HG03025 (cell line): Measurements from ENCODE around the gene HSF4.
"Not testable (repeated sequence)": the region's sequence is repeated elsewhere in the genome, so short reads cannot be mapped to it uniquely, and the experiment has no call there.

Source experiments
- ATAC-seq: cut with Tn5 transposase; IDR thresholded peaks from one replicate; pipeline ENCODE4 v1.9.1; 2021; ENCODE audit warnings: mild to moderate bottlenecking, moderate library complexity; ENCODE audit not compliant: unreplicated experiment, low FRiP score

The HSF4 gene

GRCh38 chr16:67164599-67165061, at the start of gene HSF4:
TSS of gene HSF4 (plus strand) at chr16:67164745. CDS start at chr16:67164812, 67 bp downstream.
- no peak for ATAC-seq

DNA sequence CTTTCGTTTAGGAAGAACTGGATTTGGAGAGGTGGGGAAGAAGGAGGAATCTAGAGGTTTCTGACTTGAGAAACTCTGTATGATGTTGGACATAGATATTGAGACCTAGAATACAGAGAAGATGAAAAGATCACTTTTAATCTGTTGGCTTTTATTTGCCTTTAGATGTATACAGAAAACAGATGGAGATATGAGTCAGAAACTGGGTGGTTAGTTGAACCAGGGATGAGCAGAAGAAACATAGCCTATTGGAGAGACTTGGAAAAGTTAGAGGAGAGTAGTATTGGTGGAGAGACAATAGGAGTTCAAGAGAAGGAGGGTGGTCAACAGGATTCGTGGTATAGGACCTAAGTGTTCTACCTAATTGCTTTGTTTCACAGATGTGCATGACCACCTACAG, 49.8 kb upstream of the HSF4 start:
- no peak for ATAC-seq

- no peak for ATAC-seq
Measured at GRCh38 chr16:67115639-67116038, 48.9 kb upstream of the HSF4 start.

DNA sequence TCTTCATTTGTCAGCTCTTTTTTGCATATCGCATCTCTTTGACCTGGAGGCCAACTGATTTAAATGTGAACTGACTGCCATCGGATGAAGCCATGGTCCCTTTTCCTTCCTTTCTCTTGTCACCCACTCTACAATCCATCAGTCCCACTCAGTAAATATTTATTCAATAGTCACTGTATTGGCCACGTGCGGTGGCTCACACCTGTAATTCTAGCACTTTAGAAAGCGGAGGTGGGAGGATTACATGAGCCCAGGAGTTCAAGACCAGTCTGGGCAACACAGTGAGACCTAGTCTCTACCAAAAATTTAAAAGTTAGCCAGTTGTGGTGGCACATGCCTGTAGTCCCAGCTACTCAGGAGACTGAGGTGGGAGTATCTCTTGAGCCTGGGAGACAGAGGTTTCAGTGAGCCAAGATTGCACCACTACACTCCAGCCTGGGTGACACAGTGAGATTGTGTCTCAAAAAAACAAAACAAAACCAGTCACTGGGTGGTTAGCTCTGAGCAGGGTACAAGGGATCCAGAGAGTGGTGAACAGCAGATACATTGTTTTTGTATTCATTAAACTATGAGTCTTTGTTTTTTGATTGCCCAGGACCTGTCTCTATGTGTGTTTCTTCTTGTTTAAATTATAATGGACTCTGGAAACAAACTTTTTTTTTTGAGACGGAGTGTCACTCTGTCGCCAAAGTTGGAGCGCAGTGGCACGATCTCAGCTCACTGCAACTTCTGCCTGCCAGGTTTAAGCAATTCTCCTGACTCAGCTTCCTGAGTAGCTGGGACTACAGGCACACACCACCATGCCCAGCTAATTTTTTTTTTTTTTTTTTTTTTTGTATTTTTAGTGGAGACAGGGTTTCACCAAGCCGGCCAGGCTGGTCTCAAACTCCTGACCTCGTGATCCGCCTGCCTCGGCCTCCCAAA, 47.9 kb upstream of the HSF4 start:
- no peak for ATAC-seq

DNA sequence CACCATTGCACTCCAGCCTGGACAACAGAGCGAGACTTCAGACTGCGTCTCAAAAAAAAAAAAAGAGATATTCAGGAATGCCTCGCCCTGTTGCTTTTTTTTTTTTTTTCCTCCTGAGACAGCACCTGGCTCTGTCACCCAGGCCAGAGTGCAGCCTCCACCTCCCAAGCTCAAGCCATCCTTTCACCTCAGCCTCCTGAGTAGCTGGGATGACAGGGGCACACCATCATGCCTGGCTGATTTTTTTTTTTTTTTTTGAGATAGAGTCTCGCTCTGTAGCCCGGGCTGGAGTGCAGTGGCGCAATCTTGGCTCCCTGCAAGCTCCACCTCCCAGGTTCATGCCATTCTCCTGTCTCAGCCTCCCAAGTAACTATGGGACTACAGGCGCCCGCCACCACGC, 46.8 kb upstream of the HSF4 start:
- no peak for ATAC-seq

GRCh38 chr16:67120025-67120424, 44.5 kb upstream of the HSF4 start:
- ATAC-seq = no peak

- ATAC-seq = not testable (repeated sequence)
Measured at GRCh38 chr16:67122799-67123198, 41.7 kb upstream of the HSF4 start.

GRCh38 chr16:67128417-67128816, 36.1 kb upstream of the HSF4 start:
- ATAC-seq = no peak

DNA sequence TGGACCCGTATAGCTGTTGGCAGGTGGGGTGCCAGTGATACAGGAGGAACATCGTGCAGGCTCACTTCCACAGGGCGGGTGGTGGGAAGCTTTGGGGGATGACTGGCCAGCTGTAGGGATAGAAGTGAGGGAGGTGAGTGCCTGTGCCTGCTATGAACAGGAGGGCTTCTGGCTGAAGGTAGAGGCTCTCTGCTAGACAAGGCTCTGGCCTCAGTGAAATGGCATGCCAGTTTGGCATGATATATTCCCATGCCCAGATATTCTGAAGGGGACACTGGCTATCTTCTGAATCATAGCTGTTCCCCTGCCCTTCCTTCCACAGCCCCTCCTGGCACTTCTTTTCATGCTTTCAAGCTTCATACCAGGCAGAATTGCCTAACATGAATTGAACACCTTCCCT, 35.7 kb upstream of the HSF4 start:
- ATAC-seq = no peak

DNA sequence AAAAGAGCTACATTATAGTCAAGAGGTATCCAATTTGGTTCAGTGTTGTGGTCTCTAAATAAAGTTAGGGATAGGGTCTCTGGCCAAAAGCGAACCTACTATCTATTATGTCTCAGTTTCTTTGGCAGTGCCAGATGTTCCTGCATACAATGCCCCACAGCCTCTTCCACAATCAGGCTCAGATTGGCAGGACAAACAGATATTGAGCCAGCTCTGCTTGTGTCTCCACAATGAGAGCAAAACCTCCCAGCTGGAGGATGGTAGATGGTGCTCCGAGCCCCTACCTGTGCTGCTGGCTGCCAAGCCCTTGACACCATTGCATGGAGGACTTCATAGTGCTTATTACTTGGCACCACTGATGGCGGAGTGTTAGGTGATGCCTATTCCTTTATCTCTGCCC, 35.1 kb upstream of the HSF4 start:
- no peak for ATAC-seq

DNA sequence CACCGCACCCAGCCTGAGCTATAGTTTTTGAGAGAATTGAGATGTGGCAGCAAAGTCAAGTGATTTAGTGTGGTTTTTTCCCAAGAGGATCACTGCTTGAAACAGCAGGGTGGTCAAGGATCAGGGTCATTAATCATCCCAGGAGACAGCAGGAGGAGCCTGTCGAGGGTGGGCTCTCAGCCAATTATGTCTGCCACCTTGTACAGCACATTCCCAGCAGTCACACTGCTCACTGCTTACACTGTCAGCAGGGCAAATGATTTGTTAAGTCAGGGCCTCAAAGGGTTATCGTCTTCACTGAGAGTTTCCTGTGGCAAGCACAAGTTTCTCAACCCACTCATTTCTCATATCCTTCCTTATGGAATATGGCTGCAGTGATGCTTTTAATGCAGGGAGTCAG, 26.9 kb upstream of the HSF4 start:
- no peak for ATAC-seq

- ATAC-seq = no peak
Measured at GRCh38 chr16:67141391-67141790, 23.2 kb upstream of the HSF4 start.

DNA sequence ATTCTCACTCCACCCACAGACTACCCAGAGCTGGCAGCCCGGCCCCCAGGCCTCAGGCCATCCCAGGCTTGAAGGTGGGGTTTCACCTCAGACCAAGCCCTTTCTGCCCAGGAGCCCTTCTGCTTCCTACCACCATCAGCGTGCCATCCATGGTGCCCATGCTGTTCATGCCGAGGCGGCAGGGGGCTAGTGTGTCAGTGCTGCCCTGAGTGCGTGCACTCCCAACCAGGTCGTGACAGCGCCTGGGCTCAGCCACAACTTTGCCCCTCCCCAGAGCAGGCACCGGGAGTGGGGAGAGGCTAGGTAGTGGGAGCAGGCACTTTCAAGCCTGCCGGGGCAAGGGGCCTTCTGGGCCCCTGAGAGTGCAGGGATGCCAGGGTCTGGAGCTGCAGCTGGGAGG, 22.2 kb upstream of the HSF4 start:
- no peak for ATAC-seq

GRCh38 chr16:67144943-67145342, 19.6 kb upstream of the HSF4 start:
- no peak for ATAC-seq

DNA sequence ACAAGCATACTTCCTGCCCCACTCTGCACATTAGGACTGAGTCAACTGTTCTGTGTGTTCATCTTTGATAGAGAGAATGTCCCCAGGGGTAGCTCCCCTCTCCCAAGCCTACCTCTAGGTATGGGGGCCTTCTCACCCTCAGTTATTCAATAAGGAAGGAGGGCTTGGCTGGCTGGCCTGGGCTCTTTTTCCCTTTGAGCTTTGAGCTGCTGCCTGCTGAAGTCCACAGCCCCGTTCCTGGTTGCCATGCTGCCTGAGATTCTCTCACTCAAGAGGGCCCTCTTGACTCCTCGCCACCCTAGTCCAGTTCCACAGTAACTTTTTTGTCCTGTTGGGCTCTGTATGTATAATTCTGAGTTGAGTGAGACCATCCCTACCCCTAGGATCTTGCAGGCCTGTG, 18.8 kb upstream of the HSF4 start:
- no peak for ATAC-seq

DNA sequence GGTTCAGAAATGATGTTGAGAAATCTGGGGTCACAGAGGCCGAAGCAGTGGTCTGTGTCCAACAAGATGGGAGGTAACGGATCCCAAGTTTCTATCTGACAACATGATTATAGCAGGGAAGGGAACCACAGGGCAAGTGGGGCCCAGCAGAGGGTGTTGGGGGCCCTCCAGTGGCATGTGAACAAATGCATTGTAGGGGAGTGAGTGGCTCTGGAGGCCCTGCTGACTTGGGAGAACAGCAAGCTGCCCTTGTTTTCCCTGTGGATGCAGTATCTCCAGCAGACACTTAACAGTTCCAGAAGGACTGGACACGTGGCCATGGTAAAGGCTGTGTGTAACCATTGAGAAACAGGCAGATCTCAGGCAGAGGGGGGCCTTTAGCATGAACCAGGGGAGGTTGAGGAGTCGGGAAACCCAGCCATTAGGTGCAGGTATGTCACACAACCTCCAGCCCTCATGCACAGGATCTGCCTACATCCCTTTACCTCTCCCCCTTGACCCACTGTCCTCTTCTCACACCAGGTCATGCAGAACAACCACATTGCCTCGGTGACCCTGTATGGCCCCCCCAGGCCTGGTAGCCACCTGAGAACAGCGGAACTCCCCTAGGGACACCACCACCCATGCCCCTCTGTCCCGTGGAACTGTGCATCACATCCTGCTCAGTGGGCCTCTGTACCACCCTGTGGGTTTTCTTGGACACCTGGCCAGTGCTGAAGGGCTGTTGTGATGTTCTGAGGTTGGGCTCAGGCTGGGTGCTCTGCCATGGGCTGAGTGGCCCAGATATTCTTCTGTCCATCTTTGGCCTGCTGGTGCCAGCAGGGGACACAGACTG, 17.8 kb upstream of the HSF4 start:
- no peak for ATAC-seq

- ATAC-seq = no peak
Measured at GRCh38 chr16:67147437-67148140, 17.0 kb upstream of the HSF4 start.

- ATAC-seq = no peak
Measured at GRCh38 chr16:67148221-67148620, 16.3 kb upstream of the HSF4 start.

DNA sequence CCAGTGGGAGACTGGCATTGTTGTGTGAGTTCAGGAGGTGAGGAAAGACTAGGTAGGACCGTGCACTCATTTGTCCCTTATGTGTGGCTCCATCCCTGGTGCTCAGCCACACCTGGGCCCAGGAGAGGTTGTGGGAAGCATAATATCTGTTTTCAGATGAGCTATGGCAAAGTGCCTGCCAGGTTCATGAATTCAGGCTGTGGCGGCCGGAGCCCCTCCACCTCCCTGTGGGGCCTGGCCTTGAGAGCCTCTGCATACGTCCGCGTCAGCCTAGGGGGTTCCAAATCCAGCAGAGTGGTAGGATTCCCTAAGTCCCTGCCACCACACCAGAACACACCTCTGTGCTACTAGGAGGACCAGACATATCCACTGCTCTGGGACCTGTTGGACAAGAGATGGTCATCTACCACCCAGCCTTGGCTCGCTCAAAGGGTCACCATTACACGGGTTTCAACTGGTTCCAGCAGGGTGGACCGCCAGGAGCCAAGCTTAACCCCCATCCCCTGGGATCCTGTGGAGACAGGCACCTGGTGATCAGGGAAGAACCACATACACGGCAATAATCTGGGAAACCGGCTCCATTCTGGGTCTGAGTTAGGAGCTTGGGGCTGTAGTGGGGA, 15.8 kb upstream of the HSF4 start:
- no peak for ATAC-seq

- no peak for ATAC-seq
Measured at GRCh38 chr16:67149276-67150046, 15.1 kb upstream of the HSF4 start.
